ENCODE data around the gene CNFN. TPM values are rescaled to one million over a fixed set of nuclear protein-coding genes. Genes with fewer than 3 reads are reported as not detected.
"Not testable (repeated sequence)": the region's sequence is repeated elsewhere in the genome, so short reads cannot be mapped to it uniquely, and the experiment has no call there.

CNFN gene
- total RNA-seq, 1 experiment from 2014 or later = 4.5 TPM

DNA sequence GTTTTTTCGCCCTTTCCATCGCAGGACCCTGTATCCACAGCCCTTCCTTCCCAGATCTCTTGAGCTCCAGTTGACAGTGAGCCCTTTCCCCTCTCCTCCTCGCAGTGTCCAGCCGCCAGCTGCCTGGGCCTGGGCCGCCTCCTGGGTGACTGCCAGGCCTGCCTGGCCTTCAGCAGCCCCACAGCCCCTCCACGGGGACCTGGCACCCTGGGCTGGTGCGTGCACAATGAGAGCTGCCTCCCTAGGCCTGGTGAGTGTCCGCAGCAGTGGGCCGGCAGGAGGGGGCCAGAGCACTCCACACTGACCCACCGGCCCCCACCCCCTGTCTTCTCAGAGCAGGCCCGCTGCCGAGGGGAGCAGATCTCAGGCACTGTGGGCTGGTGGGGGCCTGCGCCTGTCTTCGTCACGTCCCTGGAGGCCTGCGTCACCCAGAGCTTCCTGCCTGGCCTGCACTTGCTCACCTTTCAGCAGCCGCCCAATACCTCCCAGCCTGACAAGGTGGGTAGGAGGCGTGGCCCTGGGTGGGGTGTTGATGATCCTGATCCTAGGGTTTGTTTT, 45.7 kb downstream of the CNFN start:
- POLR2A ChIA-PET (ENCODE audit: unreplicated experiment) = no interaction called here
- H3K79me2 ChIP-seq (ENCODE audit: low read length) = no peaks in the 10 kb centered on the region
- H3K36me3 ChIP-seq (ENCODE audit: low read depth, low read length) = no peaks in the 10 kb centered on the region
- H3K4me1 ChIP-seq (ENCODE audit: insufficient read depth, low read length) = no peaks in the 10 kb centered on the region
- H3F3A ChIP-seq (ENCODE audit: low read length, unreplicated experiment) = no peaks in the 10 kb centered on the region
- H3K9me2 ChIP-seq (replicated peaks; ENCODE audit: low read length) = no peaks in the 10 kb centered on the region
- H3K27ac ChIP-seq (ENCODE audit: low read length) = no peak overlapping the region
- DNase-seq (no peak), ATAC-seq (no peak)
- H3K9ac ChIP-seq (ENCODE audit: low read length) = no peak overlapping the region
- no TSS peak for BruUV-seq (replicated peaks)
- intact Hi-C loops (cut with micrococcal nuclease) = no loop called here
- no peak overlapping the region for H3K4me2 ChIP-seq (ENCODE audit: low read length)
- CTCF ChIA-PET = no interaction called here
- H3K9me3 ChIP-seq (ENCODE audit: low read length) = no peaks in the 10 kb centered on the region
- TF ChIP-seq, protein P1, sequence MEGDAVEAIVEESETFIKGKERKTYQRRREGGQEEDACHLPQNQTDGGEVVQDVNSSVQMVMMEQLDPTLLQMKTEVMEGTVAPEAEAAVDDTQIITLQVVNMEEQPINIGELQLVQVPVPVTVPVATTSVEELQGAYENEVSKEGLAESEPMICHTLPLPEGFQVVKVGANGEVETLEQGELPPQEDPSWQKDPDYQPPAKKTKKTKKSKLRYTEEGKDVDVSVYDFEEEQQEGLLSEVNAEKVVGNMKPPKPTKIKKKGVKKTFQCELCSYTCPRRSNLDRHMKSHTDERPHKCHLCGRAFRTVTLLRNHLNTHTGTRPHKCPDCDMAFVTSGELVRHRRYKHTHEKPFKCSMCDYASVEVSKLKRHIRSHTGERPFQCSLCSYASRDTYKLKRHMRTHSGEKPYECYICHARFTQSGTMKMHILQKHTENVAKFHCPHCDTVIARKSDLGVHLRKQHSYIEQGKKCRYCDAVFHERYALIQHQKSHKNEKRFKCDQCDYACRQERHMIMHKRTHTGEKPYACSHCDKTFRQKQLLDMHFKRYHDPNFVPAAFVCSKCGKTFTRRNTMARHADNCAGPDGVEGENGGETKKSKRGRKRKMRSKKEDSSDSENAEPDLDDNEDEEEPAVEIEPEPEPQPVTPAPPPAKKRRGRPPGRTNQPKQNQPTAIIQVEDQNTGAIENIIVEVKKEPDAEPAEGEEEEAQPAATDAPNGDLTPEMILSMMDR (conservative IDR thresholded peaks at IDR 0.05; ENCODE audit: low read depth, low read length) = no peak
- TF ChIP-seq EZH2 (IDR thresholded peaks at IDR 0.05; ENCODE audit: low read length, unreplicated experiment) (no peak), EZH2phosphoT487 (IDR thresholded peaks at IDR 0.05; ENCODE audit: borderline replicate concordance, low read length) (no peak)
- H3K4me3 ChIP-seq (ENCODE audit: low read length) = no peak overlapping the region
- H2AFZ ChIP-seq (ENCODE audit: low read length) = no peak overlapping the region
- no peaks in the 10 kb centered on the region for H3K27me3 ChIP-seq (ENCODE audit: low read length)
- H4K20me1 ChIP-seq (ENCODE audit: low read length) = no peaks in the 10 kb centered on the region

DNA sequence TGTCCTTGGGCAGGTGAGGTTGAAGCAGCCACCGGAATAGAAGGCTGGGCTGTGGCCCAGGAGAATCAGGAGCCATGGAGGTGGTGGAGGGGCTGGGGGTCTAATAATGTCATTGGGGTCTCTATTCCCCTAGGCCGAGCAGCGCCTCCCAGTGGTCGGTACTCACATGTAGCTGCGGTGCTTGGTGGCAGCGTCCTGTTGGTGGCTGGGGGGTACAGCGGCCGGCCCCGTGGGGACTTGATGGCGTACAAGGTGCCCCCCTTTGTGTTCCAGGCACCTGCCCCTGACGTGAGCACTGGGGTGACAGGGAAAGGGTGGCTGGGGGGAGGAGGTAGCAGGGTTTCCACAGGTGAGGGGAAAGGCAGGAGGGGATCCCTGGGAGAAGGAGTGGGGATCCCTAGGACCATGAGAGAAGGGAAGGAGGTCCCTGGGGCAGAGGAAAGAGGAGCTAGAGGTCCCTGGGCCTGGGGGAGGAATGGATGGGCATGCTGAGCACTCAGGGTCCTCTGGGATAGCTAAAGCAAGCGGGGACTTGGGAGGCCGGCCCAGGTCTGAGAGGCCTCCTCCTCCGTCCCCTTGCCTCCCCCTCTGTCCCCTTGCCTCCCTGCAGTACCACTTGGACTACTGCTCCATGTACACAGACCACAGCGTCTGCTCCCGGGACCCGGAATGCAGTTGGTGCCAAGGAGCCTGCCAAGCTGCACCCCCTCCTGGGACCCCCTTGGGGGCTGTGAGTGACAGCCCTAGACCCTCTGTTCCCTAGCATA, 46.6 kb downstream of the CNFN start:
- Histone ChIP-seq H3F3A (ENCODE audit: low read length, unreplicated experiment) (no peaks in the 10 kb centered on the region), H3K4me1 (ENCODE audit: insufficient read depth, low read length) (no peaks in the 10 kb centered on the region), H3K36me3 (ENCODE audit: low read depth, low read length) (no peaks in the 10 kb centered on the region), H2AFZ (ENCODE audit: low read length) (no peak overlapping the region), H3K9ac (ENCODE audit: low read length) (no peak overlapping the region), H3K27ac (ENCODE audit: low read length) (no peak overlapping the region), H3K9me3 (ENCODE audit: low read length) (no peaks in the 10 kb centered on the region), H3K4me2 (ENCODE audit: low read length) (no peak overlapping the region), H3K79me2 (ENCODE audit: low read length) (no peaks in the 10 kb centered on the region), H3K9me2 (replicated peaks; ENCODE audit: low read length) (no peaks in the 10 kb centered on the region), H3K27me3 (ENCODE audit: low read length) (no peaks in the 10 kb centered on the region), H3K4me3 (ENCODE audit: low read length) (no peak overlapping the region), H4K20me1 (ENCODE audit: low read length) (no peaks in the 10 kb centered on the region)
- no TSS peak for BruUV-seq (replicated peaks)
- TF ChIP-seq, protein P1 (conservative IDR thresholded peaks at IDR 0.05; ENCODE audit: low read depth, low read length) = peak; percentile 33; the same call in 1 of the 2 replicates
- no peak for TF ChIP-seq EZH2phosphoT487 (IDR thresholded peaks at IDR 0.05; ENCODE audit: borderline replicate concordance, low read length)
- no peak for TF ChIP-seq EZH2 (IDR thresholded peaks at IDR 0.05; ENCODE audit: low read length, unreplicated experiment)
- intact Hi-C loops (cut with micrococcal nuclease) = no loop called here
- ATAC-seq (no peak), DNase-seq (no peak)
- ChIA-PET CTCF (no interaction called here), POLR2A (ENCODE audit: unreplicated experiment) (no interaction called here)

DNA sequence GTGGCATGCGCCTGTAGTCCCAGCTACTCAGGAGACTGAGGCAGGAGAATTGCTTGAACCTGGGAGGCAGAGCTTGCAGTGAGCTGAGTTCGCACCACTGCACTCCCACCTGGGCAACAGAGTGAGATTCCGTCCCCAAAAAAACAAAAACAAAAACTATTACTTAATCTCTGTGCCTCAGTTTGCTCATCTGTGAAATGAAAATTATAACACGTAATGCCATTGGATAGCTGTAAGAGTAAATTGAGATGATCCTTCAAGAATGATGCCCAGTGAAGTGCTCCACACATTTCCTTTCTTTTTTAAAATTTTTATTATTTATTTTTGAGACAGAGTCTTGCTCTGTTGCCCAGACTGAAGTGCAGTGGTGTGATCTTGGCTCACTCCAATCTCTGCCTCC, 50.2 kb downstream of the CNFN start:
- H3F3A ChIP-seq (ENCODE audit: low read length, unreplicated experiment); POLR2A ChIA-PET (ENCODE audit: unreplicated experiment); intact Hi-C loops (cut with micrococcal nuclease); H3K79me2 ChIP-seq (ENCODE audit: low read length); H3K9ac ChIP-seq (ENCODE audit: low read length); H3K4me3 ChIP-seq (ENCODE audit: low read length); H3K4me1 ChIP-seq (ENCODE audit: insufficient read depth, low read length); H4K20me1 ChIP-seq (ENCODE audit: low read length); H3K9me3 ChIP-seq (ENCODE audit: low read length); H3K9me2 ChIP-seq (replicated peaks; ENCODE audit: low read length); H2AFZ ChIP-seq (ENCODE audit: low read length); H3K27me3 ChIP-seq (ENCODE audit: low read length); H3K4me2 ChIP-seq (ENCODE audit: low read length); H3K36me3 ChIP-seq (ENCODE audit: low read depth, low read length); ATAC-seq; CTCF ChIA-PET; BruUV-seq (replicated peaks); DNase-seq; H3K27ac ChIP-seq (ENCODE audit: low read length): not testable (repeated sequence)

DNA sequence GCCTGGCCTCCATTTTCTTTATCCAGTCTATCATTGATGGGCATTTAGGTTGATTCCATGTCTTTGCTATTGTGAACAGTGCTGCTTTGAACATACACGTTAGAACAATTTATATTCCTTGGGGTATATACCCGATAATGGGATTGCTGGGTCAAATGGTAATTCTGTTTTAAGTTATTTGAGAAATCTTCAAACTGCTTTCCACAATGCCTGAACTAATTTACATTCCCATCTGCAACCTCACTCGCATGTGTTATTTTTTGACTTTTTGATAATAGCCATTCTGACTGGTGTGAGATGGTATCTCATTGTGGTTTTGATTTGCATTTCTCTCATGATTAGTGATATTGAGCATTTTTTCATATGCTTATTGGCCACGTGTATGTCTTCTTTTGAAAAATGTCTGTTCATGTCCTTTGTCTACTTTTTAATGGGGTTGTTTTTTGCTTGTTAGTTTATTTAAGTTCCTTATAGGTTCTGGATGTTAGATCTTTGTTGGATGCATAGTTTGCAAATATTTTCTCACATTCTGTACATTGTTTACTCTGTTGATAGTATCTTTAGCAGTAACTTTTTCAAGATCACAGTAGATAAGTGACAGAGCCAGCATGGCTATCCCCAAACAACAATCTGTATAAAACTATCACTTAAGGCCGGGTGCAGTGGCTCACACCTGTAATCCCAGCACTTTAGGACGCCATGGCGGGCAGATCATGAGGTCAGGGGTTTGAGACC, 50.8 kb downstream of the CNFN start:
- H3K79me2 ChIP-seq (ENCODE audit: low read length); H3F3A ChIP-seq (ENCODE audit: low read length, unreplicated experiment); H3K9ac ChIP-seq (ENCODE audit: low read length); H3K27ac ChIP-seq (ENCODE audit: low read length); H3K36me3 ChIP-seq (ENCODE audit: low read depth, low read length); H2AFZ ChIP-seq (ENCODE audit: low read length); H3K4me2 ChIP-seq (ENCODE audit: low read length); H3K27me3 ChIP-seq (ENCODE audit: low read length); H3K4me3 ChIP-seq (ENCODE audit: low read length); BruUV-seq (replicated peaks); CTCF ChIA-PET; intact Hi-C loops (cut with micrococcal nuclease); H3K9me2 ChIP-seq (replicated peaks; ENCODE audit: low read length); H3K9me3 ChIP-seq (ENCODE audit: low read length); H4K20me1 ChIP-seq (ENCODE audit: low read length); ATAC-seq; H3K4me1 ChIP-seq (ENCODE audit: insufficient read depth, low read length); POLR2A ChIA-PET (ENCODE audit: unreplicated experiment); DNase-seq: not testable (repeated sequence)

All from PC-3 (cell line).